Esophagus muscularis mucosa (tissue), 3 donors: ENCODE data around the gene PAOX.

ENCODE experiments used
- CTCF ChIP-seq, 3 experiments: fragments of 200-600 bp in 2 of 3; fragments of 450-650 bp in 1 of 3; sonication (generic) in 2 of 3; IDR thresholded peaks; one replicate each; pipeline ENCODE4 v1.5.1; 2017 to 2019; ENCODE audit warnings: antibody characterized with exemption in 3 of 3, mild to moderate bottlenecking in 2 of 3, moderate library complexity in 1 of 3
- POLR2A ChIP-seq: fragments of 450-650 bp; IDR thresholded peaks from one replicate; pipeline ENCODE4 v1.6.1; 2017; ENCODE audit warnings: antibody characterized with exemption, moderate library complexity, mild to moderate bottlenecking, low read depth

- peak in 1 of 3 experiments; percentile 4 for TF ChIP-seq CTCF (IDR thresholded peaks at IDR 0.05)
- no peak for TF ChIP-seq POLR2A
Measured at GRCh38 chr10:133378251-133379096, 588 bp upstream of the PAOX start.
